NCI-H146 treated with DMSO at 0.1 percent for 48 hours (cell line): Measurements from ENCODE around the gene RPL27.
A peak's percentile ranks its signal among the peaks of the same experiment; 100 is the strongest.

ENCODE experiments used
- DNase-seq: peaks from one replicate; lab custom pipeline; 2025; ENCODE audit not compliant: unreplicated experiment; lab: John Stamatoyannopoulos, UW

Gene RPL27

DNA sequence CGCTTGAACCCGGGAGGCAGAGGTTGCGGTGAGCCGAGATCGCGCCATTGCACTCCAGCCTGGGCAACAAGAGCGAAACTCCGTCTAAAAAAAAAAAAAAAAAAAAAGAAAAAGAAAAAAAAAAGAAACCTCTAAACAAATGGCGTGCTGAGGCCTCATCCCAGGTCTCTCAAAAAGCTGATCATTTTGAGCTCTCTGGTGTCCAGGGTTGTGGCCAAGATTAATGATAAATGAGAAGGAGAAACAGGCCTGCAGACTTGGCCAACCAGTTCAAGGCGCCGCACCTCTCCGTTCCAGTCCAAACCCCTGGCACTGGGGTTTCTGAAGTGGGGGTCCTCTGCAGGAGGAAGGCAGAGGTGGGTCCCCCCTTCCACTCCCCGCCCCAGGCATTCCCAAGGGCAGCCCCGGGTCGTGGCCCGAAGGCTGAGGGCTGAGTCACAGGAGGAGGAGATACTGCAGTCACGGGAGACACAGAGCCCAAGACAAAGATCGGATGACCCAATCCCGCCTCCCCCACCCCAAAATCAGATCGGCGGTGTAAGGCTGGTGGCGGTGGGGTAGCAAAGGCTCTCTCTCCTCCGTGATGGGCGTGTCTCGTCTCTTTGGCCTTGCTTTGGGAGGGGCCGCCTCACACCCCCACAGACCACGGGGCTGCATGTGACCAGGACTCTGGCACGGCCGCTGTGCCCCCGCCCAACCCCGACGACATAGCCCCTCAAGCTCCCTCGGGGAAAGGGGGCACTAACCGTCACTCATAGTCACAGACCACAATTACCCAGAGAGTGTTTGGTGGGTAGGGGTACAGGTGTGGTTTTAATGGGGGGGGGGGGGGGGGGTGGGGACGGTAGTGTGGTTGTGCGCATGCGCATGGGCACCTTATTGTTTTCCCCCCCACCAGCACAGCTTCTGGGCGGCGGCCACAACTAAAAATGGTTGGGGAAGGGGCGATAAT is 22.8 kb downstream of the RPL27 start:
- DNase-seq: no peak

DNA sequence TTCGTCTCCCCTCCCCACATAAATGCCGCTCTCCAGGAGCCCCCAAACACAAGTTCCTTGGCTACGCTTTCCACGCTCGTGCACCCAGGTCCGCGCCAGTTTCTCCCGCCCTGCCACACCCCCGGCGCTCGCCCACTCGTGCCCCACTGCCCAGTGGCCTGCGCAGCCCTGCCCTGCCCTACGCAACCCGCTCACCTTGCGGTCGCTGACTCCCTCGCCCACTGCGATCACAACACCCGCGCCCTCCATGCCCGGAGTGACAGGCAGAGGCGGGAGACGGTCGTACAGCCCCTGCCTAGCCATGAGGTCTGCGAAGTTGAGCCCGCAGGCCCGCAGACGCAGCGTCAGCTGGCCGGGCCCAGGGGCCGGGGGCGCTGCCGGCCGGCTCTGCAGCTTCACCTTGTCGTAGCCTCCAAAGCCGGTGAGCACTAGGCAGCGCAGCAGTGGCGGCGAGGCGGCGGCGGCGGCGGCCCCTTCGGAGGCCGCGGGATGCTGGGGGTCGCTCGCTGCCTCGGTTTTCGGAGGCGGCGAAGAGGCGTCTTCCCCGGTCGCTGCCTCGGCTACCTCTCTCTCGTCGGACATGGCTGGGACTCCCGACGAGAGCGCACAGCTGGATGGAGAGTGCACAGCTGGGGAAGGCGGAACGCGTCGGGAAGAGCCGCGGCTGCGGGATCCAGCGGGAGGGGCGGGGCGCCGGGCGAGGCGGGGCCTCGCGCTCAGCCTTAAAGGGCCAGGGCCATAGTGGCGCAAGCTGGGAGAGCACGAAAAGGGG is 23.7 kb downstream of the RPL27 start, which contains the start of gene VAT1:
Gene VAT1, minus strand, starts transcription at position 645 of the 772 bp plus-strand sequence. Its CDS starts 63 bp downstream, at position 582.
- peak; percentile 48 for DNase-seq

DNA sequence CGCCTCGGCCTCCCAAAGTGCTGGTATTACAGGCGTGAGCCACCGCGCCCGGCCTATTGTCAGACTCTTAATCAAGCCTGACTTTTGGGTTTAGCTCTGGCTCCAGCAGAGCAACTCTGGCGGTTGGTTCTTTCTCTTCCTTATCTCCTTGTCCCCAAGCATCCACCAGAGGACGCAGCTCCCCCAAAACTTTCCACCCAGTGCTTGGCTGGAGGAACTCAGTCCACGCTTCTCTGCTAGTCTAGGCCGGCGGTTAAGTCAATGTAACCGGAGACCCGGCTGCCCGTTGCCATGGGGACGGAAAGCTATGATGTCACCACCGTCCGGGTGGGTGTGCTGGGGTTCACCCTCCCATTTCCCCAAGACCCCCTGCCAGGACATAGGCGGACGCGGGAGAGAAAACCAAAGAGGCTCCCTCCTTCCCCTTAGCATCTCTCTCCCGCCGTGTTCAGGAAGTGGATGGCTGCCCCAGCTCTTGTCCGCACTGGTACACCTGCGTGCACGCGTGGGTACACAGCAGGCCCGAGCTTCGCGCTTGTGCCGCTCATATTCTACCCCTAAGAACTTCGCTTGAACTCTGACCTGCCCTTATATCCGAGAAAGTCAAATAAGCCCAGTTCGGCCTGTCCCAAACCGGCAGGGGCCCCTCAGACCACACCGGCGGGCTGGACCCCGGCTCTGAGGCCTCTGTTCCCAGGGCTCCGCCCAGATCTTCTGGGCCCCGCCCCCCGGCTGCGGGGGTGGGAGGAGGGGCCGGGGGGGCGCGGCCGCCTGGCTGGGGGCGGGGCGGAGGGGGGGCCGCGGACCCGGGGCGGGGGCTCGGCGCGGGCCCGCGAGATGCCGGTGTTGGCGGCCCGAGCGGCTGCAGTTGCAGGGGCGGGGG is 26.4 kb downstream of the RPL27 start, which contains the start of gene RND2:
Gene RND2, plus strand, starts transcription at position 825 of the 883 bp plus-strand sequence. CDS start 117 bp downstream, outside the sequence.
- peak; percentile 81 for DNase-seq

DNA sequence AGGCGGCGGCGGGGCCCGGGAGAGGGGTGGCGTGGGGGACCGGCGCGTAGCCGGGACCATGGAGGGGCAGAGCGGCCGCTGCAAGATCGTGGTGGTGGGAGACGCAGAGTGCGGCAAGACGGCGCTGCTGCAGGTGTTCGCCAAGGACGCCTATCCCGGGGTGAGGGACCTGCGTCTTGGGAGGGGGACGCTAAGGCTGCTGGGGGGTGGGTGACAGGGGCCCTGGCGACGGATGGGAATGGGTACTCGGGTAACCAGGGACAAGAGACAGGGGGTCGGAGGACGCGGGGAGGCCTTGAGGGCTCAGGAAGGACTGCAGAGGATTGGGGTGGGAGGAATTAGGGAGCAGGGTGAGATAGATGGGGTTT is 27.1 kb downstream of the RPL27 start:
- no peak for DNase-seq

DNA sequence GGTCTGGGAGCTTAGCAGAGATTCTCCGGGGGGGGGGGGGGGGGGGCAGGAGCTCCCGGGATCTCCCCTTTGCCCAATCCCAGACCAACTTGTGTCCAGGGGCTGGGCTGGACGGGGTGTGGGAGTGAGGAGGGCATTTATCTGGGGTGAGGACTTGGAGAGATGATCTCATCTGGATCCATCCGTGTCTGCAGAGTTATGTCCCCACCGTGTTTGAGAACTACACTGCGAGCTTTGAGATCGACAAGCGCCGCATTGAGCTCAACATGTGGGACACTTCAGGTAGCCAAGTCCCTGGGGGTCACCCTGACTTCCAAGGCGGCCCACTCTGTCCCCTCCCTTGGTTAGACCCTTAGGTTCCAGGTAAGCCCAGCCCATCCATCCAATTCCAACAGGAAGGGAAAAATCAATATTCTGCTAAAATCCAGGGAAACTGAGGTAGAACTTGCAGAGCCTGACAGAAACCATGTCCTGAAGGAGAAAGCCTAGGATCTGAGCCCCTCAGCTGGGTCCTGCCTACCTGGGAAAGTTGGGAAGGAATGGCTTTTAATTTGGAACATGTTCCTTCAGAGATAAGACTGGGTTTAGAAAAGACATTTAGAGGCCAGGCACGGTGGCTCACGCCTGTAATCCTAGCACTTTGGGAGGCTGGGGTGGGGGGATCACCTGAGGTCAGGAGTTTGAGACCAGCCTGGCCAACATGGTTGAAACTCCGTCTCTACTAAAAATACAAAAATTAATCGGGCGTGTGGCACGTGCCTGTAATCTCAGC is 27.7 kb downstream of the RPL27 start:
- no peak for DNase-seq

DNA sequence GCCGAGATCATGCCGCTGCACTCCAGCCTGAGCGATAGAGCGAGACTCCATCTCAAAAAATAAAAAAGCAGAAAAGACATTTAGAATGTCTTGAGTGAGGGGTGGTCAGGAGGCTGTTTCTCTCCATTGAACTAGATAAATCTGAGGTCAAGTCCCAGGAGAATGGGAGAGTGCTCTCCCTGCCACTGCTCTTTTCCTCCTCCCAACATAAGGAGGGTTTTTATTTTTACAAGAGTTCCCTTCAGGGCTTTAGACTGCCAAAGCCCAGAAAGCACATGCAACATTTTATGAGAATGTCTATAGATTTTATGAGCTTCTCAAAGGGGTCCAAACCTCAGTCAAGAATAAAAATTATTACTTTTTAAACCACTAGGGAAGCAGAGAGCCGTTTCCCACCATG is 28.4 kb downstream of the RPL27 start:
- no peak for DNase-seq

DNA sequence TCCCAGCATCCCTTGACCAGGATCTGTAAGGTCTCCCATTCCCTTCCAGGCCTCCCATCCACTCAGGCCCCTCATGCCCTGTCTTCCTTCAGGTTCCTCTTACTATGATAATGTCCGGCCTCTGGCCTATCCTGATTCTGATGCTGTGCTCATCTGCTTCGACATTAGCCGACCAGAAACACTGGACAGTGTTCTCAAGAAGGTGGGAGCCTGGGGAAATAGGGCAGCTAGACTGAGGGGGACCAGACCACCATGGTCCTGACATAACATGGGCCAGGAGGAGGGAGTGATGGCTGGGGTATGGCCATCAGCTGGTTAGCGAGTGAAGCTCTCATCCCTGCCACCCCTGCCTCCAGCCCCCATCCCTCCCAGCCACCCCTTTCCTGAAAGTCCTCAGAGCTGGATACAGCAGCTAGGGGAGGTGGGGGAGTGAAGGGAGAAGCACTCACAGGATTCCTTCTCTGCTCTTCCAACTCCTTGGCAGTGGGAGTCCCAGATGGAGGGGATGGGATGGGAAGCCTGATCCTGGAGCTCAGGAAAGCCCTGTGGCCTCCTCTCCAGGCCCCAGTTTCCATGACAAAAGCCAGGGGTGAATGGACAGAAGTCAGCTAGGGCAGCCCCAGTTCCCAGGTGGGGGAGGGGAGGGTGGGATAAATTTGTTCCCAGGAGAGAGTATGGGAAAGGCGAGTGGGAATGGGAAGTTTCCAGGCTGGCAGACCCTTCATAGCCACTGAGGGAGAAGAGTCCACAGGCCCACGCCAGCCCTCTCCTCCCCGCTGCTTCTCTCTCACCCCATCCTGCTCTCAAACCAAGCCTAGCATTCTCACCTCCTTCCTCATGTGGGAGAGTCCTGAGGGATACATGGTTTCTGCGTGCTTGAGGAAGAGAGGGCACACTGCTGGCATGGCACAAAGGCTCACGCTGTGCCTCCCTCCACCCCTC is 29.1 kb downstream of the RPL27 start:
- no peak for DNase-seq

DNA sequence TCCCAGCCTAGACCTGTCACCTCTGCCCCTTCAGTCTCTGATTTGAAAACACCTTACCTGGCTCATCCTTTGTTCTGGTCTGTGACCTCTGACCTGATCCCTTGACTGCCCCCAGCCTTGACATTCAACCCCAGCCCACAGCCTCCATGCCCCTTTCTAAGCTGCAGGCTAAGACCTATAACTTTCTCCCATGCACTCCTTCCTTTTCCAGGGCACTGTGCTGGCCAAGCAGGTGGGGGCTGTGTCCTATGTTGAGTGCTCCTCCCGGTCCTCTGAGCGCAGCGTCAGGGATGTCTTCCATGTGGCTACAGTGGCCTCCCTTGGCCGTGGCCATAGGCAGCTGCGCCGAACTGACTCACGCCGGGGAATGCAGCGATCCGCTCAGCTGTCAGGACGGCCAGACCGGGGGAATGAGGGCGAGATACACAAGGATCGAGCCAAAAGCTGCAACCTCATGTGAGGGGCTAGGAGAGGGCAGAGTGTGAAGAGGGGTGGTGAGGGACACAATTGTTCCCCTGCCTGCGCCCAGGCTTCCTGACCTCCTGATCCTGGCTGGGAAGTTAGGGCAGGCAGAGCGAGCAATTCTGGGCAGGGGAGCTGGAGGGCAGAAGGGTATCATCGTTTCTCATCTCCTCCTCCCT is 30.1 kb downstream of the RPL27 start:
- DNase-seq: no peak

DNA sequence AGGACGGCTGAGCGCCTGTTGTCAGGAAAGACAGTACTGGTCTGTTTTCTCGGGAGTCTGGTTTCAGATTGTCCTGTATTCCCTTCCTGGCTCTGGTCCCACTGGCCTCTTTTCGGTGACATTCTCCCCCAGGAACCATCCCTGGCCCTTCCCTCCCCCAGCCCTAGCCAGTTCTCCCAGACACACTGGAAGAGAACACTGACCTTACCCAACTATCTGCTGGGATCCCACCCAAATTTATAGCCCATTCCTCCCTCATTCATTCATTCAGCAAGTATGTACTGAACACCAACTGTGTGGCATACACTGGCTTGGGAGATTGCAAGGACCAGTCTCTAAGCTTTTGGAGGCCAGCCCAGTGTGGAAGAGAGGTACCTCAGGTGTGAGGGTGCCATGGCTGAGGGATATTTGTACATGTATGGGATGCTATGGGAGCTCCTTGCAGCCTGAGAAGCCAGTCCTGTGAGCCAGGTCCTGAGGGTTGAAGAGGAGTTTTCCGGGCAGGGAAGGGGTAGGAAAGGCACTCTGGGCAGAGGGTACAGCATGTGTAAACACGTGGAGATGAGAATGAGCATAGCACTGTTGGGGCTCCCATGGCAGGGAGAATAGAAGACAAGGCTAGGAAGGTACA is 32.0 kb downstream of the RPL27 start:
- DNase-seq: no peak

DNA sequence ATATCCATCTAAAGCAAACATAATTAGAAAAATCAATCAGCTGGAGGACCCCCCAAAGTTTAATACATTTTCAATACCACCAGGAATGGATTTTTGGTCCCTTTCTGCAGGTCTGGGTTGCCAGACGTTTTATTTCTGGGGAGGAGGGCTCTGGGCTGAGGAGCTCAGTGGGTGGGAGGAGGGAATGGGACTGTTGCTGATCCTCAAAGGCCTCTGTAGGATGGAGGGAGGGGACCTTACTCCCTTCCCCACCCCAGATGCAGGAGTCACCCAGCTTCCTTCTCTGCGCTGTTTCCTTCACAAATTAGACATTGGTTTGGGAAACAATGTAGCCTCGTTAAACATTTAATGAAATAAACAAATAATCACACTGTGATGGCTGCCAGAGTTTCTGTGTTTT is 33.4 kb downstream of the RPL27 start:
- no peak for DNase-seq

DNA sequence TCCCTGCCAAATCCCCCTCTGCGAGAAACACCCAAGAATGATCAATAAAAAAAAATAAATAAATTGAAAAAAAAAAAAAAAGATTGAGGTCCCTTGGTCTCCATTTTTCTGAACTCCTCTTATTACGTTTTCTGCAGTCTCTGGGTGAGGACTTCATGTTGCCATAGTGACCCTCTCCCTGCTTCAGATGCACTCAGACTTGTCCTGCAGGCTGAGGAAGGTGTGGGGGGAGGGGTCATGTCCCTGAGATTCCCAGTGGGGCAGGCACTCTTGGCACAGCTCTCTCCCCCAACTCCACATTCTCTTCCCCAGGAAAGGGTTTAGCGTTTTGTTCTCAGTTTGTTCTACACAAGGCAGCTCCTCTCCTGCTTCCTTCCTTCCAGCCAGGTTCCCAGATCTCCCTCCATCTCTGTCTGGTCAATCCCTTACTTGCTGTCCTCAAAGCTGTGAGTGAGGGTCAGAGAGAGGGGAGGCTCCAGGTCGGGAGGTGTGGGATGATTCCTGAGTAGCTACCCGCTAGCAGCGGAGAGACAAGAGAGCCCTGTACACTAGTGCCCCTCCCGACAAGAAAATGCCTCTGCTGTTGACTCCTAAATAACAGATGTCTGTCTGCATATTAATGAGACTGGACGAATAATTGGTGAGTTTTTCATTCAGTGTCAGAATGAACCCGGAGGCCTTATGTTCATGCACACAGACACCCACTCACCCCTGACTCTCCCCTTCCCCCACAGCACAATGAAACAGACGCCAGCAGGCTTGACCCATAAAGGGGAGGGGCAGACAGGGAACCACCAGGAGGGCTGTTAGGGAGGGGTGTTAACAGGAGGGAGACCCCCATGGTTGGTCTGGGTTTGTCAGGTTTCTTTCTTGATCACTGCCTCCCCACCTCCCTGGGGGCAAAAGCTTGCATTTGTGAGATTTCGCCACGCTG is 36.0 kb downstream of the RPL27 start:
- no peak for DNase-seq

DNA sequence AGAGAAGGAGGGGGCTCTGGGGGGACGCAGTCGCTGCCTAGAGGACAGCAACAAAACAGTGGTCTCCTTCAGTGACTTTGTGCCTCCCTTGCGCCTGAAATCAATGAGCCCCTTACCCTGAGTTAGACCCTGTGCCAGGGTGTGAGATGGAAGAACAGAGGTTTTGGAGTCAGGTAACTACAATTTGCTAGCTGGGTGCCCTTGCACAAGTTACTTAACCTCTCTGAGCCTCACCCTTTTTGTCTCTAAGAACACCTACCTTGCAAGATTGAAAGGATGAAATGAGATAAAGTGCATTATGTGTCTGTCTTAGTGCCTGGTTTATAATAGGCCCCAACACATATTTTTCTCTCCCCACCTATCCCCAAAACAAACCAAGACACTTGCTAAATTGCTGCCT is 36.7 kb downstream of the RPL27 start:
- no peak for DNase-seq

DNA sequence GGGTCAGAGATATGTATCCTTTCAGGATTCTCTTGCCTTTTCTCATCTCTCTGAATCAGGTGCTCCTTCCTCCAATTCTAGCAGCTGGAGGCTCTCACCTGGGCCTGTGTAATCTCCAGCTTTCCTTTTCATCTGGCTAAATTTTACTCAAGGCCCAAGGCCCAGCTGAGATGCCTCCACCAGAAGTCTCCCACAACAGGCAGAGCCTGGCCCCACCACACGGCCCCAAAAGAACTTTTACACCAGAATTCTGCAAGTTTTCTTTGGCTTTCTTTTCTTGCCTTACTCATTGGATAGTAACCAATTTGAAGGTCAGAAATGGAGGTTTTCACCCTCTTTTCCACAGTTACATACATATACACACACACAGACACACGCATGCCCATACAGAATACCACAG is 41.4 kb downstream of the RPL27 start:
- no peak for DNase-seq

DNA sequence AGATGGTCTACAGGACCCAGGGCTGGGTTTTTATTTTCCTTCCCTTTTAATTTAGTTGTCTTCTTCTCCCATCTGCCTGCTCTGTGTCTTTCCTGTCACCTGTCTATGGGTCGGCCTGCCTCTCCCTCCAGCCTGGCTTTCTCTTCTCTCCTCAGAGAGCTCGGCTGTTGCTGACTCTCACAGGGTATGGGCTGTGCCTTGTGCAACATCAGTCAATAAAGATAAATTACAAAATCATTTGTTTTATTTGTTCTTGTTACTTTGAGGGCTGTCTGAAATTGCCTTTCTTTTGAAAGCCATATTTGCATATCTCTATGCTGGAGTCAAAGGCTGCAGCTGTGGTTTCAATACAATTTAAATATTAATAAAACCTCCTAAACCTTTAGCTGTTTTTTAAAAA is 42.4 kb downstream of the RPL27 start:
- no peak for DNase-seq

DNA sequence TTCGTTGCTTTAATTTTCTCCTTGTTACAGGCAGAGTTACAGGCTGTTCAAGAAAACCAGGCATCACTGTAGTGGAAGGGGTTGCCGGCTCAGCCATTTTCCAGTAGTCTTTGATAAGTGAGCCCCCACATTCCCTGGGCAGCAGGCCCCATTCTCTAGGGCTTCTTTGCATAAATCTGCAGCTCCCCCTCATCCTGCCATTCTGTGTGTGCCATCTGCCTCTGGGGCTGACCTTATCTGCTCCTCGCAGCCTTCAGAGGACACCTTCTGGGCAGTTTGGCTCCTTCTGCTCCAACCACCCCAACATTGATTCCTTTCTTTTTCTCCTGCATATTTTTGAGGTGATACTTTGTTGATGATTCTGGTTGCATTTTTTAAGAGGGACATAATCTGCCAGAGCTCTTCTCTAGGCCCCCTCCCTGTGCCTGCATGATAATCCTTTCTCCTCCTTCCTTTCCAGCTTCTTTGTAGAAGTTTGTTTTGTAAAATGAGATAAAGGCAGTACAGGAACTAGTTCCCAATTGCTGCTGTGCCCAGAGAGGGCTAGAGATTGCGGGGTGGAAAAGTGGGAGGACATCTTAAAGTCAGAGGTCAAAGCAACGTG is 43.9 kb downstream of the RPL27 start:
- no peak for DNase-seq

DNA sequence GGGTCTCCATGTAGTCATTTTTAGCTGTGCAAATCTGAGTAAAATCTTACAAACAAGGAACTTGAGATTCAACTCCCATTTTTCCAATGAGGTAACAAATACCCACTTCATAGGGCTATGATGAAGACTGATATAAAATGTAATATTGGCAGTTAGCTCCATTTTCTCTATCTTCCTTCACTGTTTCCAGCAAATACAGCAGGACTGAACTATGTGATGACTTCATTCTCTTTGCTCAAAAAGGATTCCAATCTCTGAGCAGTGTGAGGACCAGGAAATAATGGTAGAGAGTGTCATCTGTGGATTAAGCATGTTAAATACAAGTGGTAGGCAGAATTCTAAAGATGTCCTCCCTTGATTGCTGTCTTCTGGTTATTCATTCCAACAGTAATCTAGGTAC is 45.1 kb downstream of the RPL27 start:
- DNase-seq: no peak

DNA sequence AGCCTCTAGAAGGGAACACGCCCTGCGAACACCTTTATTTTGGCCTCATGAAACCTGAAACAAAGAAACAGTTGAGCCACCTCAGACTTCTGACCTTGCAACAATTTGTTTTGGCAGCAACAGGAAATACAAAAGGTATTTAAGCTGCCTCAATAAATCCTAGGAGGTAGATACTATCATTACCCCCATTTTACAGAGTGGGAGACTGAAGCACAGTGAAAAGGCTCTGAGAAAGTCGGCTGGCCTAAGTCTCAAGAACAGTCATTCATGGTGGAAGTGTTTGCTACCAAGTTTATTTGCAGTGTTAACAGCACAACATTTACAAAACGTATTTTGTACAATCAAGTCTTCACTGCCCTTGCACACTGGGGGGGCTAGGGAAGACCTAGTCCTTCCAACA is 45.8 kb downstream of the RPL27 start:
- no peak for DNase-seq
